VCaP (cell line): Measurements from ENCODE around the gene ATF7IP2.
"Not testable (repeated sequence)": the region's sequence is repeated elsewhere in the genome, so short reads cannot be mapped to it uniquely, and the experiment has no call there.

Experiments used
- H3K27ac ChIP-seq: fragments of 450-650 bp; 2 replicates; pipeline ENCODE4 v1.5.1; 2017
- CTCF ChIP-seq: fragments of 450-650 bp; conservative IDR thresholded peaks from 2 replicates; pipeline ENCODE4 v1.5.1; 2017; ENCODE audit warnings: mild to moderate bottlenecking, moderate library complexity

The ATF7IP2 gene

GRCh38 chr16:10447289-10447688, 61.4 kb downstream of the ATF7IP2 start:
- H3K27ac ChIP-seq = no peak overlapping the region
- TF ChIP-seq CTCF = no peak

DNA sequence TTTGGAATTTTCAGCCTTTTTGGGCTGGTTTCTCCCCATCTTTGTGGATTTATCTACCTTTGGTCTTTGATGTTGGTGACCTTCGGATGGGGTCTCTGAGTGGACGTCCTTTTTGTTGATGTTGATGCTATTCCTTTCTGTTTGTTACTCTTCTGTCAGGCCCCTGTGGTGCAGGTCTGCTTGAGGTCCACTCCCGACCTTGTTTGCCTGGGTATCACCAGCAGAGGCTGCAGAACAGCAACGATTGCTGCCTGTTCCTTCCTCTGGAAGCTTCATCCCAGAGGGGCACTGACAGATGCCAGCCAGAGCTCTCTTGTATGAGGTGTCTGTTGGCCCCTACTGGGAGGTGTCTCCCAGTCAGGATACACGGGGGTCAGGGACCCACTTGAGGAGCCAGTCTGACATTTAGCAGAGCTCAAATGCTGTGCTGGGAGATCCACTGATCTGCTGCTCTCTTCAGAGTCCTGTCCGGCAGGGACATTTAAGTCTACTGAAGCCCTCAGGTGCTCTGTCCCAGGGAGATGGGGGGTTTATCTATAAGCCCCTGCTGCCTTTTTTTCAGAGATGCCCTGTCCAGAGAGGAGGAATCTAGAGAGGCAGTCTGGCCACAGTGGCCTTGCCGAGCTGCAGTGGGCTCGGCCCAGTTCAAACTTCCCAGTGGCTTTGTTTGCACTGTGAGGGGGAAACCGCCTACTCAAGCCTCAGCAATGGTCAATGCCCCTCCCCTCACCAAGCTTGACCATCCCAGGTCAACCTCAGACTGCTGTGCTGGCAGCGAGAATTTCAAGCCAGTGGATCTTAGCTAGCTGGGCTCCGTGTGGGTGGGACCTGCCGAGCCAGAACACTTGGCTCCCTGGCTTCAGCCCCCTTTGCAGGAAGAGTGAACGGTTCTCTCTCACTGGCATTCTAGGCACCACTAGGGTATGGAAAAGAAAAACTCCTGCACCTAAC, 66.6 kb downstream of the ATF7IP2 start:
- not testable (repeated sequence) for H3K27ac ChIP-seq

- H3K27ac ChIP-seq = no peak overlapping the region
- no peak for TF ChIP-seq CTCF
Measured at GRCh38 chr16:10453159-10453510, 67.3 kb downstream of the ATF7IP2 start.

GRCh38 chr16:10465821-10466220, 80.0 kb downstream of the ATF7IP2 start:
- H3K27ac ChIP-seq = no peak overlapping the region
- TF ChIP-seq CTCF = no peak

- no peak overlapping the region for H3K27ac ChIP-seq
- TF ChIP-seq CTCF = no peak
Measured at GRCh38 chr16:10466313-10466712, 80.5 kb downstream of the ATF7IP2 start.

GRCh38 chr16:10466861-10467260, 81.0 kb downstream of the ATF7IP2 start:
- no peak overlapping the region for H3K27ac ChIP-seq
- TF ChIP-seq CTCF = no peak

DNA sequence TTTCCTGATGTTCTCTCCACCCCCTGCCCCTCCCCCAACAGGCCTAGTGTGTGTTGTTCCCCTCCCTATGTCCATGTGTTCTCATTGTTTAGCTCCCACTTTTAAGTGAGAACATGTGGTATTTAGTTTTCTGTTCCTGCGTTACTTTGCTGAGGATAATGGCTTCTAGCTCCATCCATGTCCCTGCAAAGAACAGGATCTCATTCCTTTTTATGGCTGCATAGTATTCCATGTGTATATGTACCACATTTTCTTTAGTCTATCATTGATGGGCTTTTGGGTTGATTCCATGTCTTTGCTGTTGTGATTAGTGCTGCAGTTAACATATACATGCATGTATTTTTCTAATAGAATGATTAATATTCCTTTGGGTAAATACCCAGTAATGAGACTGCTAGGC, 90.8 kb downstream of the ATF7IP2 start:
- H3K27ac ChIP-seq = not testable (repeated sequence)

- no peak overlapping the region for H3K27ac ChIP-seq
- TF ChIP-seq CTCF = no peak
Measured at GRCh38 chr16:10480151-10480550, 94.3 kb downstream of the ATF7IP2 start.

DNA sequence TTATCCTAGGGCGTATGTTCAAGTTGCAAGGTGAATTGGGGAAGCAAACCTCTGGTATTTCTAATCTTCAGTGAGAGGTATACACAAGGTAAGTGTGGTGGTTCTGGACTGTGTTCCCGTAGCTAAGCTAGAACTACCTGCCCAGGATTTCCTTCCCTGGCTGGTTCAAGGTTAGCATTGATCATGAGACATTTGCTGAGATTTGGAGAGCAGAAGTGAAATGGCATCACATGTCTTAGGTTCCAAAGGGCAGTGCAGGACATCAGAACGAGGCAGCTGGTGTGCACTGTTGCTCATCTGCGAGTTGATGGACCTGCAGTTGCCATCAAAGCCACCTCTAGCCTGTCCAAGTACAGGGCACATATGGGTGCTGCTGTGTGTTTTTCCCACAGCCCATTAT, 99.3 kb downstream of the ATF7IP2 start:
- no peak overlapping the region for H3K27ac ChIP-seq
- no peak for TF ChIP-seq CTCF
